NCI-H146 treated with DMSO at 0.1 percent for 48 hours (cell line): ENCODE results near the gene PDXP.
"Not testable (repeated sequence)": the region's sequence is repeated elsewhere in the genome, so short reads cannot be mapped to it uniquely, and the experiment has no call there.

ENCODE experiments used
- DNase-seq: peaks from one replicate; lab custom pipeline; 2025; ENCODE audit not compliant: unreplicated experiment; lab: John Stamatoyannopoulos, UW

PDXP gene

GRCh38 chr22:37672920-37673455 lies 14.5 kb downstream of the PDXP start:
- no peak for DNase-seq

GRCh38 chr22:37674248-37674647 lies 15.7 kb downstream of the PDXP start:
- no peak for DNase-seq

- peak; percentile 1 for DNase-seq
Measured at GRCh38 chr22:37674951-37675929, 16.7 kb downstream of the PDXP start, which contains the start of gene LGALS1. LGALS1 (plus strand) TSS chr22:37675636; CDS start chr22:37675703, 67 bp downstream.

GRCh38 chr22:37675930-37676735 lies 17.6 kb downstream of the PDXP start:
- no peak for DNase-seq

- peak; percentile 30 for DNase-seq
Measured at GRCh38 chr22:37676736-37677492, 18.4 kb downstream of the PDXP start.

- DNase-seq, result no peak
Measured at GRCh38 chr22:37677493-37677974, 19.0 kb downstream of the PDXP start.

GRCh38 chr22:37678372-37678771 lies 19.8 kb downstream of the PDXP start:
- no peak for DNase-seq

GRCh38 chr22:37679670-37680069 lies 21.1 kb downstream of the PDXP start:
- no peak for DNase-seq

GRCh38 chr22:37680191-37680851 lies 21.8 kb downstream of the PDXP start:
- DNase-seq, result no peak

GRCh38 chr22:37681001-37681424 lies 22.5 kb downstream of the PDXP start:
- no peak for DNase-seq

- DNase-seq, result peak; percentile 10
Measured at GRCh38 chr22:37681556-37682049, 23.1 kb downstream of the PDXP start.

- no peak for DNase-seq
Measured at GRCh38 chr22:37684803-37685615, 26.5 kb downstream of the PDXP start.

GRCh38 chr22:37686002-37686982 lies 27.8 kb downstream of the PDXP start, which contains the start of gene NOL12:
NOL12 (plus strand) TSS chr22:37686343; CDS start chr22:37686393, 50 bp downstream.
- peak; percentile 59 for DNase-seq

- DNase-seq, result no peak
Measured at GRCh38 chr22:37690407-37690806, 31.9 kb downstream of the PDXP start.

- DNase-seq, result no peak
Measured at GRCh38 chr22:37690901-37691504, 32.5 kb downstream of the PDXP start.

- no peak for DNase-seq
Measured at GRCh38 chr22:37692627-37693285, 34.2 kb downstream of the PDXP start.

GRCh38 chr22:37694131-37694530 lies 35.6 kb downstream of the PDXP start:
- DNase-seq, result not testable (repeated sequence)
